ENCODE results near the gene RAD51B.

RAD51B gene

GRCh38 chr14:68710776-68711175 lies 891.2 kb downstream of the RAD51B start:
- no peak overlapping the region for H3K4ac ChIP-seq (ENCODE audit: low read depth, low read length)
- H3K18ac ChIP-seq (ENCODE audit: low read length) = no peak overlapping the region
- no peak overlapping the region for H3K9ac ChIP-seq (ENCODE audit: low read length)
- H4K5ac ChIP-seq (ENCODE audit: low read length) = no peak overlapping the region
- no peak overlapping the region for H4K8ac ChIP-seq (ENCODE audit: low read depth, low read length)
- H3K79me2 ChIP-seq (ENCODE audit: control insufficient read depth, insufficient read depth, low read length) = no peaks in the 10 kb centered on the region
- H3K27me3 ChIP-seq (ENCODE audit: insufficient read depth, low read length, poor library complexity) = no peaks in the 10 kb centered on the region
- no peaks in the 10 kb centered on the region for H3K4me1 ChIP-seq (ENCODE audit: control insufficient read depth, low read depth, low read length)
- H3K56ac ChIP-seq (ENCODE audit: low read length) = no peak overlapping the region
- no peaks in the 10 kb centered on the region for H3K79me1 ChIP-seq (ENCODE audit: low read length)
- no peak overlapping the region for H3K4me2 ChIP-seq (ENCODE audit: low read length)
- no CpG with 5 or more reads among the region's 6 CpGs for WGBS (ENCODE audit: extremely low coverage, insufficient coverage, low lambda C conversion rate)
- no peak overlapping the region for H3K27ac ChIP-seq (ENCODE audit: low read depth, low read length)
- no peak overlapping the region for H2BK120ac ChIP-seq (ENCODE audit: low read depth, low read length)
- no peak for DNase-seq
- no peak overlapping the region for H2BK15ac ChIP-seq (replicated peaks; ENCODE audit: low read depth)
- no peak overlapping the region for H2BK5ac ChIP-seq (ENCODE audit: low read length)
- H3K4me3 ChIP-seq (ENCODE audit: low read length) = no peak overlapping the region
- H3K23ac ChIP-seq (ENCODE audit: low read length) = no peak overlapping the region
- H3K36me3 ChIP-seq (ENCODE audit: control insufficient read depth, insufficient read depth, low read length) = no peaks in the 10 kb centered on the region
- H2AK5ac ChIP-seq (ENCODE audit: low read length) = no peak overlapping the region

GRCh38 chr14:68711561-68712309 lies 892.2 kb downstream of the RAD51B start:
- WGBS (ENCODE audit: extremely low coverage, insufficient coverage, low lambda C conversion rate) = no CpG with 5 or more reads among the region's 9 CpGs
- Histone ChIP-seq H2BK5ac (ENCODE audit: low read length) (no peak overlapping the region), H3K36me3 (ENCODE audit: control insufficient read depth, insufficient read depth, low read length) (no peaks in the 10 kb centered on the region), H4K5ac (ENCODE audit: low read length) (no peak overlapping the region), H2BK120ac (ENCODE audit: low read depth, low read length) (no peak overlapping the region), H3K4me2 (ENCODE audit: low read length) (no peak overlapping the region), H3K18ac (ENCODE audit: low read length) (no peak overlapping the region), H3K4me3 (ENCODE audit: low read length) (no peak overlapping the region), H3K4me1 (ENCODE audit: control insufficient read depth, low read depth, low read length) (no peaks in the 10 kb centered on the region), H3K56ac (ENCODE audit: low read length) (no peak overlapping the region), H3K27me3 (ENCODE audit: insufficient read depth, low read length, poor library complexity) (no peaks in the 10 kb centered on the region), H2BK15ac (replicated peaks; ENCODE audit: low read depth) (no peak overlapping the region), H3K79me2 (ENCODE audit: control insufficient read depth, insufficient read depth, low read length) (no peaks in the 10 kb centered on the region), H3K27ac (ENCODE audit: low read depth, low read length) (no peak overlapping the region), H3K4ac (ENCODE audit: low read depth, low read length) (no peak overlapping the region), H2AK5ac (ENCODE audit: low read length) (no peak overlapping the region), H3K9ac (ENCODE audit: low read length) (no peak overlapping the region), H3K79me1 (ENCODE audit: low read length) (no peaks in the 10 kb centered on the region), H3K23ac (ENCODE audit: low read length) (no peak overlapping the region), H4K8ac (ENCODE audit: low read depth, low read length) (no peak overlapping the region)
- DNase-seq = no peak

- no peak overlapping the region for H3K56ac ChIP-seq (ENCODE audit: low read length)
- no peak overlapping the region for H3K4ac ChIP-seq (ENCODE audit: low read depth, low read length)
- H3K4me2 ChIP-seq (ENCODE audit: low read length) = no peak overlapping the region
- no peak overlapping the region for H2BK120ac ChIP-seq (ENCODE audit: low read depth, low read length)
- H2BK15ac ChIP-seq (replicated peaks; ENCODE audit: low read depth) = no peak overlapping the region
- no peak overlapping the region for H3K9ac ChIP-seq (ENCODE audit: low read length)
- H3K79me2 ChIP-seq (ENCODE audit: control insufficient read depth, insufficient read depth, low read length) = no peaks in the 10 kb centered on the region
- no peaks in the 10 kb centered on the region for H3K27me3 ChIP-seq (ENCODE audit: insufficient read depth, low read length, poor library complexity)
- no peak overlapping the region for H2BK5ac ChIP-seq (ENCODE audit: low read length)
- H3K36me3 ChIP-seq (ENCODE audit: control insufficient read depth, insufficient read depth, low read length) = no peaks in the 10 kb centered on the region
- no peak for DNase-seq
- H2AK5ac ChIP-seq (ENCODE audit: low read length) = no peak overlapping the region
- no peak overlapping the region for H3K27ac ChIP-seq (ENCODE audit: low read depth, low read length)
- H3K79me1 ChIP-seq (ENCODE audit: low read length) = no peaks in the 10 kb centered on the region
- H3K18ac ChIP-seq (ENCODE audit: low read length) = no peak overlapping the region
- H3K4me1 ChIP-seq (ENCODE audit: control insufficient read depth, low read depth, low read length) = no peaks in the 10 kb centered on the region
- no peak overlapping the region for H4K8ac ChIP-seq (ENCODE audit: low read depth, low read length)
- no peak overlapping the region for H4K5ac ChIP-seq (ENCODE audit: low read length)
- no peak overlapping the region for H3K23ac ChIP-seq (ENCODE audit: low read length)
- WGBS (ENCODE audit: extremely low coverage, insufficient coverage, low lambda C conversion rate) = no CpG with 5 or more reads among the region's 15 CpGs
- no peak overlapping the region for H3K4me3 ChIP-seq (ENCODE audit: low read length)
These were observed 893.3 kb downstream of the RAD51B start for GRCh38 chr14:68712703-68713370.

- Histone ChIP-seq H4K5ac (ENCODE audit: low read length) (no peak overlapping the region), H3K27me3 (ENCODE audit: insufficient read depth, low read length, poor library complexity) (no peaks in the 10 kb centered on the region), H2BK5ac (ENCODE audit: low read length) (no peak overlapping the region), H3K79me1 (ENCODE audit: low read length) (no peaks in the 10 kb centered on the region), H3K36me3 (ENCODE audit: control insufficient read depth, insufficient read depth, low read length) (no peaks in the 10 kb centered on the region), H3K4me2 (ENCODE audit: low read length) (no peak overlapping the region), H2AK5ac (ENCODE audit: low read length) (no peak overlapping the region), H2BK120ac (ENCODE audit: low read depth, low read length) (no peak overlapping the region), H3K27ac (ENCODE audit: low read depth, low read length) (no peak overlapping the region), H3K56ac (ENCODE audit: low read length) (no peak overlapping the region), H2BK15ac (replicated peaks; ENCODE audit: low read depth) (no peak overlapping the region), H3K23ac (ENCODE audit: low read length) (no peak overlapping the region), H3K9ac (ENCODE audit: low read length) (no peak overlapping the region), H4K8ac (ENCODE audit: low read depth, low read length) (no peak overlapping the region), H3K79me2 (ENCODE audit: control insufficient read depth, insufficient read depth, low read length) (no peaks in the 10 kb centered on the region), H3K4me1 (ENCODE audit: control insufficient read depth, low read depth, low read length) (no peaks in the 10 kb centered on the region), H3K4ac (ENCODE audit: low read depth, low read length) (no peak overlapping the region), H3K18ac (ENCODE audit: low read length) (no peak overlapping the region), H3K4me3 (ENCODE audit: low read length) (no peak overlapping the region)
- WGBS (ENCODE audit: extremely low coverage, insufficient coverage, low lambda C conversion rate) = no CpG with 5 or more reads among the region's 7 CpGs
- no peak for DNase-seq
These were observed 894.2 kb downstream of the RAD51B start for GRCh38 chr14:68713782-68714181.

GRCh38 chr14:68714991-68715924 lies 895.7 kb downstream of the RAD51B start:
- H3K9ac ChIP-seq (ENCODE audit: low read length) = no peak overlapping the region
- H3K4ac ChIP-seq (ENCODE audit: low read depth, low read length) = no peak overlapping the region
- no peak overlapping the region for H3K4me2 ChIP-seq (ENCODE audit: low read length)
- no peaks in the 10 kb centered on the region for H3K79me1 ChIP-seq (ENCODE audit: low read length)
- H2BK120ac ChIP-seq (ENCODE audit: low read depth, low read length) = no peak overlapping the region
- no peaks in the 10 kb centered on the region for H3K36me3 ChIP-seq (ENCODE audit: control insufficient read depth, insufficient read depth, low read length)
- no CpG with 5 or more reads among the region's 7 CpGs for WGBS (ENCODE audit: extremely low coverage, insufficient coverage, low lambda C conversion rate)
- no peak overlapping the region for H3K27ac ChIP-seq (ENCODE audit: low read depth, low read length)
- H3K23ac ChIP-seq (ENCODE audit: low read length) = no peak overlapping the region
- H3K27me3 ChIP-seq (ENCODE audit: insufficient read depth, low read length, poor library complexity) = no peaks in the 10 kb centered on the region
- no peaks in the 10 kb centered on the region for H3K4me1 ChIP-seq (ENCODE audit: control insufficient read depth, low read depth, low read length)
- H3K18ac ChIP-seq (ENCODE audit: low read length) = no peak overlapping the region
- H4K8ac ChIP-seq (ENCODE audit: low read depth, low read length) = no peak overlapping the region
- no peak overlapping the region for H3K56ac ChIP-seq (ENCODE audit: low read length)
- no peak overlapping the region for H2AK5ac ChIP-seq (ENCODE audit: low read length)
- no peak overlapping the region for H4K5ac ChIP-seq (ENCODE audit: low read length)
- no peak for DNase-seq
- H2BK5ac ChIP-seq (ENCODE audit: low read length) = no peak overlapping the region
- H3K4me3 ChIP-seq (ENCODE audit: low read length) = no peak overlapping the region
- no peaks in the 10 kb centered on the region for H3K79me2 ChIP-seq (ENCODE audit: control insufficient read depth, insufficient read depth, low read length)
- no peak overlapping the region for H2BK15ac ChIP-seq (replicated peaks; ENCODE audit: low read depth)
